H4 (cell line): Measurements from ENCODE around the gene GJC2. TPM values are rescaled to one million over a fixed set of nuclear protein-coding genes. Genes with fewer than 3 reads are reported as not detected.

ENCODE experiments used
- DNase-seq: peaks from one replicate; pipeline ENCODE4 v3.0.0-alpha.2; 2015; ENCODE audit warnings: low spot score
- total RNA-seq: library from RNA; depleted of rRNA; stranded (reverse); fragments of >200 nt; shearing (Covaris generic); gene quantifications from 2 replicates; pipeline ENCODE4 v1.2.3, GENCODE V29; 2014

GJC2 gene
- total RNA-seq, 1 experiment from 2014 or later: 0.06 TPM

DNA sequence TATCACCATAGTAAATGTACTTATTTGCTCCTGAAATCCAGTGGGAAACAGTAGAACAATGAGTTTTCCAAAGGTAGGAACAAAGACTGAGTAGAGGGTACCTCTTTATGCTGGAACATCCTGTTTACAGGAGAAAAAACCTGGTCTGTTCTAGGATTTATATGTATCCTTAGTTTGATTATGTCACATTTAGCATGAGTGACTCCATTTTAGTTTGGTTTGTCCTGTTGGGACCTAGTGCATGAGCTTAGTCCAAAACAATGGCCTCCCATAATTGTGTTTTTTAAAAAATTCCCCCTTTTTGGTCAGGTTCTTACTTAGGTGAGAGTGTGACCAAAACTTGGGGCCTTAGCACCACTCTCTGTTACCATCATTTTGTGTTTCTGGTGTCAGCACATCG lies 37.1 kb upstream of the GJC2 start:
- DNase-seq: no peak

DNA sequence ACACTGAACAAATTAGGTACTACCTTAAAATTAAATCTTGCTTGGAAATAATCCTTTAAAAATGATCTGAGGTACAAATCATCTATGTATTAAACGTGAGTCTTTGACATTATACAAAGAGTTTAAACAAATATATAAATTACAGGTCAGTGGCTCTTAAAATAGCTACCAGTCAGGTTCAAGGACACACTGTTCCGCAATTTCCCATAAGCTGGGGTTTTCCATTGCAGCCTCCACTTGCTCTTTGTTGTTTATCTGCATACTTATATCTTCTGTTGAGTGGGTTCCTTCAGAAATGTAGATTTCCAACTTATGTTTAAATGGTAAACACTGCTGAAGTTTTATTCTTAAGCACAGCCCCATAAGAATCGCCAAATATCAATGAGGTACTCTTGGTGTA lies 34.9 kb upstream of the GJC2 start:
- no peak for DNase-seq

- DNase-seq: no peak
Observed at GRCh38 chr1:228117335-228117734, 32.4 kb upstream of the GJC2 start.

DNA sequence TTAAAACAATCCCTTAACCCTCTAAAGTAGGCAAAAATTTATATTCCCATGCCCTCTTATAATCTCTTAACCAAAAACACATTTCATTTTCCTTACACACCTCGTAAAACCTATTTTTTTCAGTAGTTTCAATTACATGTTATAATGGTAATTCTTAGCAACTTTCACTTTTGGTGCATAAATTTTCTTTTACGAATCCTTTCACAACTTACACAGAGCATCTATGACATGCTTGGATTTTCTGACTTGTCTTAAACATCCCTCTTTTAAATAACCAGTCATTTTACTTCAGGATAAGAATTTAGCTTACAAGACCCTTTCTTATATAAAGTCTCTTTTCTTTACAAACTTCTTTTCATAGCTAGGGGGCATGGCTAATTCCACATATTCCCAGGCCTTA lies 31.7 kb upstream of the GJC2 start:
- DNase-seq: no peak

GRCh38 chr1:228120351-228120750 lies 29.4 kb upstream of the GJC2 start:
- DNase-seq: no peak

DNA sequence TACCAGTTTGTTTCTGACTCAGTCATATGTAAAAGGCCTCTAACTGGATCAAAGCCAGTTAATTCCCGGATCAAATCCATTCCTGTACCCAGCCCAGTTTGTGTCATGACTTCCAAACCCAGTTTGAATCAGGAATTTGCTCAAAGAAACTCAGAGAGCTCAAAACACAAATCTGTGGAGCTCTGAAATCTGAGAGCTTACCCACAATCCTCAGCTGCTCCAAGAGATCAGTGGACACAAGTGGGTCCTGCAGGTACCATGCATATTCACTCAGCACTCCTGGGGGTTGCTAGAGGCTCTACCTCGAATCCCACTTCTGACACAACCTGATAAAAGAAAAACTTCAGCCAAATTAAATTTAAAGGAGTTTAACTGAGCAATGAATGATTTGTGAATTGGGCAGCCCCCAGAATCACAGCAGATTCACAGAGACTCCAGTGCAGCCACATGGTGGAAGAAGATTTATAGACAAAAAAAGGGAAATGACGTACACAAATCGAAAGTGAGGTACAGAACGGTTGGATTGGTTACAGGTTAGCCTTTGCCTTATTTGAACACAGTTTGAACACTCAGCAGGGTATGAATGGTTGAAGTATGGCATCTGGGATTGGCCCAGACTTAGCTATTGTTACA lies 28.8 kb upstream of the GJC2 start:
- no peak for DNase-seq

DNA sequence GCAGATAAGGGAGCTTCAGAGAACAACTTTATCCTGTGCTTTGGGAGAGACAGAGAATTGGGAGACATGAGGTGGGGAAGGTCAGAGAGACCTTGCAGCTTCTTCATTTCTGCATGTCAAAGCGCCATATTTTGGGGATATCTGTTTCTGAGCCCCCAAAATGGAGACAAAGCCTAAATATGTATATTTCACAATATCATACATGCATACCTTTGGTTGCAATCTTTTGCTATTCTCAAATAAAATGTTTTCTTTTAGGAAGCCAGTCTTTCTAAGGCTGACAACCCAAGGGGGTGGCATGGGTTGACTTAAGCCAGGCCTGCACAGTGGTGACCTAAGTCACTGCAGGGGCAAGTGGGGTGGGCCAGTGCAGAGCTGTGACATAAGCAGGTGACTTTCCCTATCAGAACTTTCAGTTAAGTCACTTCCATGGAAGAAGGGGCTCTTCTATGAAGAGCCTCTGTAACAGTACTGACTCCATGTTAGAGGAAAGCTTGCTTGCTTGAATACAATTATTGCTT lies 26.7 kb upstream of the GJC2 start:
- no peak for DNase-seq

- no peak for DNase-seq
Observed at GRCh38 chr1:228123505-228123904, 26.2 kb upstream of the GJC2 start.

GRCh38 chr1:228125185-228125584 lies 24.5 kb upstream of the GJC2 start:
- no peak for DNase-seq

GRCh38 chr1:228131766-228132165 lies 18.0 kb upstream of the GJC2 start:
- DNase-seq: no peak

DNA sequence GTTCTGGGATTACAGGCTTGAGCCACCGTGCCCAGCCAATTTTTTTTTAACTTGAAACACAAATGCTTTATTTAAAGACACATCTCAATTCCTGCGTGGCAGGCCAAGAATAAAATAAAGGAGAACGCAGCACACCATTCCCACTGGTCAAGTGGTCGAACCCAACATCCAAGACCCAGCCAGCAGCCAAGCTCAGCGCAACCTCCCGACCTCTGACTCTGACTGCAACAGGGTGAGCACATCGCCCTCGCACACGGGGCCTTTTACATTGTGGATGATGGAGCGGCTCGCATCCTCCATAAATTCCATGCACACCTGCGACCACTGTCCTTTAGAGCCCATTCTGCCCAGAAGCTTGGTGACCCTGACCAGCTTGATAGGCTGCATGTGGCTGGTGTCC lies 15.1 kb upstream of the GJC2 start:
- DNase-seq: no peak

DNA sequence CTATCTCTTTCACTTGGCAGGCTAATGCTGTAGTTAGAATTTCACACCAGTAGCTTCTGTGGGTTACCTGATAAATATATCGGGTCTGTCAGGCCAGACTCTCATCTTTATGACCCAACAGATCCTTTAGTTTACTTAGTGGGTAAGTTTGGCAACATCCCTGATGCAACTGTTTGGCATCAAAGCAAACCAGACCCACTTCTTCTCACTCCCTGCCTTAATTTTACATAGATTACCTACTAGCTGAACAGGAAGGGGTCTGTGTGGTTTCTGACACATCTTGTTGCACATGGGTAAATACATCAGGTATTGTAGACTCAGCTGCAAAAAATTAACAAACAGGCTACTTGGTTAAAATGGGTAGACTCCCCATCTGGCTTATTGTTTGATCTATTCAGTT lies 12.8 kb upstream of the GJC2 start:
- DNase-seq: no peak

- no peak for DNase-seq
Observed at GRCh38 chr1:228139406-228139930, 10.3 kb upstream of the GJC2 start.

- DNase-seq: peak; percentile 100
Observed at GRCh38 chr1:228139931-228140723, 9.6 kb upstream of the GJC2 start, which contains the start of gene GUK1. TSS of gene GUK1 (plus strand) at chr1:228140279. CDS start at chr1:228140303, 24 bp downstream.

DNA sequence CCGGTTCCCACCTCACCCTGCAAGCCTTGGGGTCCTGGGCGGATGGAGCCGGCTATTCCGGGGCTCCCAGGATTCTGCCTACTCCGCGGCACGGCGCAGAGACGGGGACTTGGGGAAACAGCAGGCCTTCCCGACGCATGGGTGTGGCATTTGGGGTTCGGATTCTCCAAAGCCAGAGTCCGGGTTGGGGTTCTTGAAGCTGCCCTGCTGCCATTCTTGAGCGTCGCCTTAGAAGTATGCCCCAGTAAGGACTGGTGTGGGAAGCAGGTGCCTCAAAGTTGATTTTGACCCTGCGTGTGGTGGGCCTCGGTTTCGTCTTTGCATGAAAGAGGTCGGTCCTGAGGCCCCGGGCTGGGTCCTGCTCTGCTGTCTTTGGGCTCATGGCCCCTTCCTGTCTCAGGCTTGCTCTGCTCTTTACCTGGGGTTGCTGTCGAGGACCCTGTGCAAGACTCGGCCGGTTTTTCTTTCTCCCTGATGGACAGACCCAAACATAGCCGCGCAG lies 9.0 kb upstream of the GJC2 start:
- DNase-seq: no peak

GRCh38 chr1:228141226-228142044 lies 8.3 kb upstream of the GJC2 start:
- DNase-seq: peak; percentile 91

DNA sequence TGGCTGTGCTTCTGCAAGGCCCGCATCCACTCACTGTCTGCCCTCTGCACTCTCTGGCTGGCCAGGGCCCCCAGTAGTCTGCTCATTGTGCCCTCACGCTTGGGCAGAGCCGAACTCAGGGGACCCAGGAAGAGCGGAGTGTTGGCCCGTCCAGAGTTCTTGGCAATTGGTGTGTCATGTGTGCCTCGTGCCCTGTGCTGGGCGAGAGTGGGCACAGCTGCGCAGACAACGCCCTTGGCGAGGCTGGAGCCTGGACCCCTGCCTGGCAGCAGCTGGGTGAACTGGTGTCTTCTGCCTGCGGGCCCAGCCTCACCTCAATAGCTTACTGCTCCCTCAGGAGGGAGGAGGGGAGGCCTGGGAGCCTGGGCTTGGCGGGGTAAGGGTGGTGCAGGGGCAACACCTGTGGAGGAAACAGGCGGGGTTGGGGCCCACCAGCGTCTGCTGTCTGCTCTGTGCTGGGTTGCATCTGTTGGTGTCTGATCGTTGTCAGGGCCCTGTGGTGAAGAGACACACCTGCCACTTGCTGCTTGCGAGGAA lies 7.5 kb upstream of the GJC2 start:
- DNase-seq: no peak

DNA sequence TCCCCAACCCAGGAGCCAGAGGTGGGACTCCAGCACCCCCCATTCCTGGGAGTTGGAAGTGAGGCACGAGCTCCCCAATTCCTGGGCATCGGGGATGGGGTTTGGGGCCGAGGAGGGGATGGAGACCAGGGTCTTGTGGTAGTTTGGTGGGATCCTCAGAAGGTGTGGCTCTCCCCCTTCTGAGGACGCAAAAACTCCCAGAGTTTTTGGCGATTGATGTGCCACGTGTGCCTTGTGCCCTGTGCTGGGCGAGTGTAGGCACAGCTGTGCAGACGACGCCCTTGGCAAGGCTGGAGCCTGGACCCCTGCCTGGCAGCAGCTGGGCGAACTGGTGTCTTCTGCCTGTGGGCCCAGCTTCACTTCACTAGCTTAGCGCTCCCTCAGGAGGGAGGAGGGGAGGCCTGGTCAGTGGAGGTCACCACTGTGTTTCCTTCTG lies 7.0 kb upstream of the GJC2 start:
- no peak for DNase-seq

DNA sequence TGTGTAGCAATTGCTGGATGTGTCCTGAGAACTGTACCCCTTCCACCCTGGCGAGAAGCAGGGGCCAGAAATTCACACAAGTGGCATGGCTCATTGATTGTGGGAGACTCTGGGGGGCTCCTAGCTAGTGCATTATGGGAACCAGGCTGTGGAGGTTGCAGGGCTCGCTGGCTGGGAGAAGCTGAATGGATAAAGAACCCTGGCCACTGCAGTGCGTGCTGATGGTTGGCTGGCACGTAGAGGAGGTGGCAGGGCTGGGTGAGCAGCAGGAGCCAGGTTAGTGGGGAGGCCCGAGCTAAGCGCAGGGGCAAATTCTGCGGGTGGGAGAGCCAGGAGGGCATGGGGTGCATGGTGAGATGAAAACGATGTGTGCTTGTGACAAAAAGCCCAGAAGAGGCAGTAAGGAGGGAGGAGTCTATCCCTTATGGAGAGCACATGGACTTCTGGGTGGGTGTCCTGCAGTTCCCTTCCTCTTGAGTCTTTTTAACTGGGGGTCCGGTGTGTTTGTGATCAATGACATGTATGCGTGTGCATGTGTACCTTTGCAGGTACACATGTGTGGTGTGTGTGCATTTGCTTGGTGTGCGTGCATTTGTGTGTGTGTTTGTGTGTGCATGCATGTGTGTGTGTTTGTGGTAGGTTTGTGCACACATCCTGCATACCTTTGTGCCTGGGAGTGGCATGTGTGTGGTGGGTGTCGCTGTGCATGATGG lies 6.1 kb upstream of the GJC2 start:
- DNase-seq: no peak

- no peak for DNase-seq
Observed at GRCh38 chr1:228144193-228144992, 5.3 kb upstream of the GJC2 start.
